Measurements from ENCODE around the gene SH3PXD2A.

GRCh38 chr10:103858360-103858759 is 3.0 kb upstream of the SH3PXD2A start:
- TF ChIP-seq CTCF (IDR thresholded peaks at IDR 0.05) (no peak), EP300 (IDR thresholded peaks at IDR 0.05) (no peak)
